Left lung (tissue), 10 donors: Measurements from ENCODE around the gene FMNL2. TPM values are rescaled to one million over a fixed set of nuclear protein-coding genes. Genes with fewer than 3 reads are reported as not detected.

Experiments
- ATAC-seq: fragments of 200-7000 bp; cut with Tn5 transposase; one replicate; pipeline ENCODE4 v1.9.1; 2020; ENCODE audit warnings: moderate library complexity
- DNase-seq, 4 donors: peaks; one replicate each; pipeline ENCODE4 v3.0.0-alpha.2; 2013 to 2020
- H3K27ac ChIP-seq, 2 donors: fragments of 200-600 bp; sonication (generic) in 1 of 2; one replicate each; pipeline versions ENCODE4 v1.5.0 to v1.8.0; 2020 to 2021
- H3K27me3 ChIP-seq, 2 donors: fragments of 200-600 bp; sonication (generic) in 1 of 2; one replicate each; pipeline versions ENCODE4 v1.5.0 to v1.8.0; 2020 to 2021
- H3K36me3 ChIP-seq, 2 donors: fragments of 200-600 bp; sonication (generic) in 1 of 2; one replicate each; pipeline versions ENCODE4 v1.5.0 to v1.8.0; 2020 to 2021
- H3K4me1 ChIP-seq, 2 donors: fragments of 200-600 bp; one replicate each; pipeline ENCODE4 v1.8.0; 2021
- H3K4me3 ChIP-seq, 2 donors: fragments of 200-600 bp; sonication (generic) in 1 of 2; one replicate each; pipeline versions ENCODE4 v1.5.0 to v1.8.0; 2020 to 2021; ENCODE audit warnings: mild to moderate bottlenecking in 1 of 2
- H3K9me3 ChIP-seq, 2 donors: fragments of 200-600 bp; sonication (generic) in 1 of 2; one replicate each; pipeline versions ENCODE4 v1.5.0 to v1.8.0; 2020 to 2021
- intact Hi-C, 2 donors: fragments of 100-400 bp; cut with DNase I; formaldehyde crosslinking; loops; one replicate each; pipeline versions ENCODE4 v1.11.2 to v1.14.2; 2022
- polyA plus RNA-seq, 6 donors: library from polyadenylated mRNA; unstranded; fragments of 120-200 nt; gene quantifications; one replicate each; pipeline ENCODE4 v1.2.1, GENCODE V29; 2013; ENCODE audit not compliant: insufficient read length in 6 of 6
- total RNA-seq, 2 donors: library from RNA; stranded (reverse); fragmentation: NEBNext Ultra II Directional; extraction: Animal tissue kit (Norgen Biotek cat#: 25700); gene quantifications; one replicate each; pipeline ENCODE4 v1.2.1, GENCODE V29; 2021
- TF ChIP-seq, protein P1 (sequence below), 2 donors: fragments of 200-600 bp; sonication (generic) in 1 of 2; IDR thresholded peaks; one replicate each; pipeline versions ENCODE4 v1.5.0 to v1.8.0; 2021; ENCODE audit warnings: antibody characterized with exemption in 2 of 2
- donor health status: DM: no; HTN: yes; CAD: no.
- donor health status: DM: no; HTN: no; CAD: no.

The FMNL2 gene
- total and polyA plus RNA-seq, 8 donors = 36.3 to 90.0 (median 77.7) TPM

DNA sequence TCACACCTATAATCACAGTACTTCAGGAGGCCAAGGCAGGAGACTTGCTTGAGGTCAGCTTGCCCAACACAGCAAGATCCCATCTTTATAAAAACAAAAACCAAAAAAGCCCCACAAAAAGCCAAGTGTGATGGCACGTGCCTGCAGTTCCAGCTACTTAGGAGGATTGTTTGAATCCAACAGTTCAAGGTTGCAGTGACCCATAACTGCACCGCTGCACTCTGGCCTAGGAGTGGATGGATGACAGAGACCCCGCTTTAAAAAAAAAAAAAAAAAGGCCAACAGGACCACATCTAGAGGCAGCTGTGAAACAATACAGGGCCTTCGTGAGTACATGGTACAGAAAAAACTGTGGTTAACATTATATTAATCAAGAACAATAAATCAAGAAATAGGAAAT is 326.1 kb downstream of the FMNL2 start:
- H3K27me3 ChIP-seq = no peaks in the 10 kb centered on the region
- ATAC-seq = no peak
- no peak overlapping the region for H3K4me3 ChIP-seq
- H3K9me3 ChIP-seq = no peaks in the 10 kb centered on the region
- TF ChIP-seq, protein P1, sequence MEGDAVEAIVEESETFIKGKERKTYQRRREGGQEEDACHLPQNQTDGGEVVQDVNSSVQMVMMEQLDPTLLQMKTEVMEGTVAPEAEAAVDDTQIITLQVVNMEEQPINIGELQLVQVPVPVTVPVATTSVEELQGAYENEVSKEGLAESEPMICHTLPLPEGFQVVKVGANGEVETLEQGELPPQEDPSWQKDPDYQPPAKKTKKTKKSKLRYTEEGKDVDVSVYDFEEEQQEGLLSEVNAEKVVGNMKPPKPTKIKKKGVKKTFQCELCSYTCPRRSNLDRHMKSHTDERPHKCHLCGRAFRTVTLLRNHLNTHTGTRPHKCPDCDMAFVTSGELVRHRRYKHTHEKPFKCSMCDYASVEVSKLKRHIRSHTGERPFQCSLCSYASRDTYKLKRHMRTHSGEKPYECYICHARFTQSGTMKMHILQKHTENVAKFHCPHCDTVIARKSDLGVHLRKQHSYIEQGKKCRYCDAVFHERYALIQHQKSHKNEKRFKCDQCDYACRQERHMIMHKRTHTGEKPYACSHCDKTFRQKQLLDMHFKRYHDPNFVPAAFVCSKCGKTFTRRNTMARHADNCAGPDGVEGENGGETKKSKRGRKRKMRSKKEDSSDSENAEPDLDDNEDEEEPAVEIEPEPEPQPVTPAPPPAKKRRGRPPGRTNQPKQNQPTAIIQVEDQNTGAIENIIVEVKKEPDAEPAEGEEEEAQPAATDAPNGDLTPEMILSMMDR (IDR thresholded peaks at IDR 0.05) = no peak
- H3K4me1 ChIP-seq = no peaks in the 10 kb centered on the region
- no peak for DNase-seq
- intact Hi-C loops = no loop called here
- H3K36me3 ChIP-seq = peaks cover 8 to 100% of the 10 kb centered on the region in 2 donors
- no peak overlapping the region for H3K27ac ChIP-seq

DNA sequence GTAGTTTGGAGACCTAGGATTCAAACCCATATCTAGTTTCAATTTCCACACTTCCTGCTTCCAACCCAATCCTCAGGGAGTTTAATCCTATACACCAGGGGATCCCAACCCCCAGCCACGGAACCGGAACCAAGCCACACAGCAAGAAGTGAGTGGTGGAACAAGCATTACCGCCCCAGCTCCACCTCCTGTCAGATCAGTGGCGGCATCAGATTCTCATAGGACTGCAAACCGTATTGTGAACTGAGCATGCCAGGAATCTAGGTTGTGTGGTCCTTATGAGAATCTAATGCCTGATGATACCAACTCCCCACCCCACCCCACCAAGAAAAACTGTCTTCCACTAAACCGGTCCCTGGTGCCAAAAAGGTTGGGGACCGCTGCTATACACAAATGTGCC is 329.8 kb downstream of the FMNL2 start:
- intact Hi-C loops = no loop called here
- Histone ChIP-seq H3K36me3 (peaks cover 8 to 100% of the 10 kb centered on the region in 2 donors), H3K4me1 (no peaks in the 10 kb centered on the region), H3K9me3 (no peaks in the 10 kb centered on the region), H3K4me3 (no peak overlapping the region), H3K27ac (no peak overlapping the region), H3K27me3 (no peaks in the 10 kb centered on the region)
- ATAC-seq (no peak), DNase-seq (no peak)
- TF ChIP-seq, protein P1 (IDR thresholded peaks at IDR 0.05) = no peak

DNA sequence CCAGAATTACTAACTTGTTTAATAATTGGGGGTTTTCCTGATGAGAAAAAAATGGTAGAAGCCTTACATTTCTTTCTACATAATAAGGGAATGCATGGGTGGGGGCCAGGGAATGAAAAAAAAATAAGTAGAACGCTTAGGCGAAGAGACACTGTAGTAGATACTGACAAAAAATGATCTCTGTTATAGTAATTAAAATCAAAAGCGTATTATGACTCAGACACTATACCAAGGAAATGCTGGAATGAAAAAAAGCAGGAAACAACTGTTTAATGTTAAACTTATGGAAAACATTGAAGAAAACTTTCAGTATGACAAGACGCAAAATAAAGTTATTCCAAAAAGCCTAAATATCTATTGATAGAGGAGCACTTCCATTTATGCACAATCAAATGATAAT is 339.4 kb downstream of the FMNL2 start:
- Histone ChIP-seq H3K4me3 (no peak overlapping the region), H3K27ac (no peak overlapping the region), H3K36me3 (peaks cover 0 to 98% of the 10 kb centered on the region in 2 donors), H3K4me1 (no peaks in the 10 kb centered on the region), H3K9me3 (no peaks in the 10 kb centered on the region), H3K27me3 (no peaks in the 10 kb centered on the region)
- DNase-seq (no peak), ATAC-seq (no peak)
- TF ChIP-seq, protein P1 (IDR thresholded peaks at IDR 0.05) = no peak
- intact Hi-C loops = no loop called here

DNA sequence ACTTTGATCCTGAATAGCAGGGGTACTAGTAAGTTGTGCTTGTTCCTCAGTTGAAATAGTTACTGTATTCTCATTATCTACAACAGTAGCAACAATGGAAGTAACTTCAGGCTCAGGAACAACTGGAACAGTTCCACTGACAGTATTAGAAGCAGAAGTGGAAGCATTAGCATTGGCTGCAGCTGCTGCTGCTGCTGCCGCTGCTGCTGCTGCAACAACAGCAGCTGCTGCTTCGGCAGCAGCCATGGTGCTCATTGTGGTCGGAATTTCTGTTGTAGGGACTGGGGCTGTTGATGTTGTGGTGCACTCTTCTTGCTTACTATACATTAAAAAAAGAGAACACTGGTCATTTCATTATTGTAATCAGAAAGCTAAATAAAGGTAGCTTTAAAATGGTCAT is 341.5 kb downstream of the FMNL2 start:
- H3K9me3 ChIP-seq = no peaks in the 10 kb centered on the region
- intact Hi-C loops = no loop called here
- no peak overlapping the region for H3K27ac ChIP-seq
- TF ChIP-seq, protein P1 (IDR thresholded peaks at IDR 0.05) = no peak
- peaks cover 0 to 97% of the 10 kb centered on the region in 2 donors for H3K36me3 ChIP-seq
- ATAC-seq (no peak), DNase-seq (no peak)
- no peak overlapping the region for H3K4me3 ChIP-seq
- H3K27me3 ChIP-seq = no peaks in the 10 kb centered on the region
- H3K4me1 ChIP-seq = no peaks in the 10 kb centered on the region

DNA sequence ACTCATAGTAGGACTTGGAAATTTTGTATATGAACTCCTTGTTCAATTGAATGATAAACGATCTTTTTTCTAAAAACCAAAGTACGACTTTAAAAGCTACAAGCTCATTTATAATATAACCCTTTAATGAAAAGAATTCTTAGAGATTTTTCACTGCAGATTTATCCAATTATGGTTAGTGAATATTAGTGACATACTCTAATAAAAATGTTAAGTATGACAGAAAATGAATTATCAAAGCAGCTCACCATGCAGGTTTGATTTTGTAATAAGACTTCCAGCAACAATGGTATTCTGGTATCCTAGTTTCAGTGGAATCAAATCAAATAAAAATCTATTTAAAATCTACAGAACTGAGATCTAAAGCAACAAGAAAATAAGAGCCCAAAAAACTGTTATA is 343.8 kb downstream of the FMNL2 start:
- TF ChIP-seq, protein P1 (IDR thresholded peaks at IDR 0.05) = no peak
- Histone ChIP-seq H3K27me3 (no peaks in the 10 kb centered on the region), H3K4me1 (no peaks in the 10 kb centered on the region), H3K27ac (no peak overlapping the region), H3K36me3 (peaks cover 0 to 75% of the 10 kb centered on the region in 2 donors), H3K9me3 (no peaks in the 10 kb centered on the region), H3K4me3 (no peak overlapping the region)
- intact Hi-C loops = no loop called here
- no peak for DNase-seq
- ATAC-seq = no peak
